GM20431 (cell line): ENCODE measurements around the gene GBE1.
"Not testable (repeated sequence)": the region's sequence is repeated elsewhere in the genome, so short reads cannot be mapped to it uniquely, and the experiment has no call there.

Experiments used
- in situ Hi-C: fragments of 300-500 bp; cut with MseI, MboI; formaldehyde crosslinking; loops from one replicate; pipeline ENCODE4 v1.15.0; 2020; ENCODE audit warnings: low sequenced_read_pairs; ENCODE audit not compliant: unreplicated experiment

GBE1 gene

DNA sequence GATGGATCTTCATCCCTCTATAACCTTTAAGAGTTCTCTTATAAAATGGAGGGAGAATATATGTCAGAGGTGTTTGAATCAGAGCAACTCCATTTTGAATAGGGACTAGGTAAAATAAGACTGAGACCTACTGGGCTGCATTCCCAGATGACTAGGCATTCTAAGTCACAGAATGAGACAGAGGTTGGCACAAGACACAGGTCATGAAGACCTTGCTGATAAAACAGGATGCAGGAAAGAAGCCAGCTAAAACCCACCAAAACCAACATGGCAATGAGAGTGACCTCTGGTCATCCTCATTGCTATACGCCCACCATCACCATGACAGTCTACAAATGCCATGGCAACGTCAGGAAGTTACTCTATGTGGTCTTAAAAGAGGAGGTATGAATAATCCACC is 211.0 kb downstream of the GBE1 start:
- in situ Hi-C loops, result no loop called here

DNA sequence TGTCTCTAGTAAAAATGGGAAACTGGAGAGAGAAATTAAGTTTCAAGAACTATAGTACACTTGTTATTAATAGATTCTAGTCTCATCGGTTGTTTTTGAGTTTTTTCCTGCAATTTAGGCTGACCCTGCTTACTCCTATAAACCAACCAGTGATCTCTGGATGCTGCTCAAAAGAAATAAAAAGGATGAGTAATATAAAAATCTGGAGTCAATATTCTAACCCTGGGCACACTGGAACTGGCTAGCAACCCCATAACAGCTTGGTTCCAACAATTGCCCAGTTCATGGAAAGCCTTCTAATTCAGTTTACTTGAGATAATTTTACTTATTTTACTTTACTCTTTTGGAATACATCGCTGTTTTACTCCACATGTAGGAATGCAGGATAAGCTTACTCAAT is 211.6 kb downstream of the GBE1 start:
- in situ Hi-C loops, result no loop called here

DNA sequence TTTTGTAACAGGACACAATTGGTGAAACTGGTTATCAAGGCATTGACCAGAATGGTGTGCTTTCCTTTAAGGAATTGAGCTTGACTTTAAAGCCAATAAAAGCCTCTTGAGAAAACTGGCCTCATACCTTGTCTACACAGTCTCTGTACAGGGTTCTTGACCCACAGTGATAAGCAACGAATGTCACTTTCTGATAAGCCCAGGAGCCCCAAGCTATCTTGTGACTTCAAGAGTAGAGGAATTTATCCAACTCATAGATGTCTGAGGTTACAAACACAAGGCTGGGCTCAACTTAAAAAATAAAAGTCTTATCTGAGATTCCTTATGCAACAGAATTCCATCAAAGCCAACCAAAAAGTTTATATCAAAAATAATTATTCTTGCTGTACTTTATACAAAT is 212.1 kb downstream of the GBE1 start:
- in situ Hi-C loops, result no loop called here

DNA sequence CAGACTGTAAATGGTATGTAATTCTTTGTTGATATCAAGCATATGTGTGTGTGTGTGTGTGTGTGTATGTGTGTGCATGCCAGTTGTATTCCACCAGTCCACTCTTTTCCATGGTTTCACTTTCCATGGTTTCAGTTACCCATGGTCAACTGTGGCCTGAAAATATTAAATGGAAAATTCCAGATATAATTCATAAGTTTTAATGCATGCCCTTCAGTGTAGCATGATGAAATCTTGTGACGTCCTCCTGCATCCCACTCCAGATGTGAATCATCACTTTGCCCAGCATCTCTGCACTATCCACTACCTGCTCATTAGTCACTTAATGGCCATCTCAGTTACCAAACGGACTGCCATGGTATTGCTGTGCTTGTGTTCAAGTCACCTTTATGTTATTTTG is 215.9 kb downstream of the GBE1 start:
- in situ Hi-C loops, result no loop called here

DNA sequence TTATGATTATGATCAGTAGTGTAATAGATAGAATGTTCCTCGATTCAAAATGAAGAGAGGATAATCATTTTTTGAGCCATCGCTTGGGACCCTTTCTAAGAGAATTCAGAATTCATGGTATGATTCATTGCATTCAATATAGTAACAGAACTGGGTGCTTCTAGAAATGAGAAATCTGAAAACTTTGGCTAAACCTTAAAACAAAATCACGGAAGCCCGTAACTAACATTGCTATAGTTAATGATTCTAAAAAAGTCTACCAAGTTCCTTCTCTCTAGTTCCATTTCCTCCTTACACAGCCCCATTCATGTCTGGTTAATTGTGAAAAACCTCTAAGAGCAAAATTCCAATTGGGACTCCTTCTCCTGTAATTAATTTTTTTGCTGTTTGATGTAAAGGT is 217.1 kb downstream of the GBE1 start:
- in situ Hi-C loops, result no loop called here

DNA sequence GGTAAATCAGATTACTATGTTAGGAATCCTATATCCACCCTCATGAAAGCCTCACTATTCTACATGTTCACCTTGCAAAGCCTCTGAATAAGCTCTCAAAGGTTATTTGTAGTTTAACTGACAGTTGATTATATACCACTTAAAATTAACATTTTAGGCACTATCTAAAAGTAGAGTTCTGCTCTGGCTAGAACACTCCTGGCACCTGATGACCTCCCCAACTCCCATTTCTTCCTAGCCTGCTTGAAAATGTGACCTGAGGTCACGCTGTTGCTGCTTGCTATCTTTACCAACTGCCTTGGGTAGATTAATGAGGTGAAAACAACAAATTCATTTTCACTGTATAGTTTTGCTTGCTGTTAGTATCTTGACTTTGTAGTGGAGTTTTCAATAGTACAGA is 220.7 kb downstream of the GBE1 start:
- in situ Hi-C loops, result no loop called here

DNA sequence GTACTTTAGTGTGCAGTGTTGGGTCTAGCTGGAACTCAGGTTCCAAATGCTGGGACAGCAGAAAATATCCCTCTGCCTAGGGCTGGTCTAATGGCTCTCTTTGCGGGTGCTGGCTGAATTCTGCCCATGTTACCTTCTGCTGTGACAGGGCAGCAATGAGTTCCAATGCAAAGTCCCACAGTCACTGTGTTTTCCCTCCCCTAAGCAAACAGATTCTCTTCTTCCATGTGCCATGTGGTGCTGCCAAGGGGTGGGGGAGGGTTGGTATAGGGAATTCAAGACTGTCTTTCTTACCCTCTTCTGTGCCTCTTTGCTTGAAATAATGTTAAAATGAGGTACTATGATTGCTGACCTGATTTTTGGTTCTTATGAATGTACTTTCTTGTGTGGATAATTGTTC is 229.6 kb downstream of the GBE1 start:
- in situ Hi-C loops, result no loop called here

DNA sequence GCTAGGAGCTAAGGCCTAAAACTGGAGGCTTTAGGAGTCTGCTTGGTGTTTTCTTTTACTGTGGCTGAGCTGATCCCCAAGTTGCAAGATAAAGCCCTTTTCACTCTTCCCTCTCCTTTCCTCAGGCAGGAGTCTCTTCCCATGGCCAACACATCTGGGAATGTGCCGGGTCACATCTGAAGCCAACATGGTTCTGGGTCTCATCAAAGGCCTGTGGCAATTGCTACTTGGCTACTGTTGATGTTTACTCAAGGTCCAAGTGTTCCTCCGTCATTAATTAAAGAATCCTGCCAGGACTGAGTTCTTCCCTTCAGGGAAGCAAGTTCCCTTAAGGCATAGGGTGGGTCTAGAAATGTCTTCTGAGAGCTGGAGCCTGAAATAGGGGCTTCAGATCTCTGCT is 230.2 kb downstream of the GBE1 start:
- in situ Hi-C loops, result no loop called here

DNA sequence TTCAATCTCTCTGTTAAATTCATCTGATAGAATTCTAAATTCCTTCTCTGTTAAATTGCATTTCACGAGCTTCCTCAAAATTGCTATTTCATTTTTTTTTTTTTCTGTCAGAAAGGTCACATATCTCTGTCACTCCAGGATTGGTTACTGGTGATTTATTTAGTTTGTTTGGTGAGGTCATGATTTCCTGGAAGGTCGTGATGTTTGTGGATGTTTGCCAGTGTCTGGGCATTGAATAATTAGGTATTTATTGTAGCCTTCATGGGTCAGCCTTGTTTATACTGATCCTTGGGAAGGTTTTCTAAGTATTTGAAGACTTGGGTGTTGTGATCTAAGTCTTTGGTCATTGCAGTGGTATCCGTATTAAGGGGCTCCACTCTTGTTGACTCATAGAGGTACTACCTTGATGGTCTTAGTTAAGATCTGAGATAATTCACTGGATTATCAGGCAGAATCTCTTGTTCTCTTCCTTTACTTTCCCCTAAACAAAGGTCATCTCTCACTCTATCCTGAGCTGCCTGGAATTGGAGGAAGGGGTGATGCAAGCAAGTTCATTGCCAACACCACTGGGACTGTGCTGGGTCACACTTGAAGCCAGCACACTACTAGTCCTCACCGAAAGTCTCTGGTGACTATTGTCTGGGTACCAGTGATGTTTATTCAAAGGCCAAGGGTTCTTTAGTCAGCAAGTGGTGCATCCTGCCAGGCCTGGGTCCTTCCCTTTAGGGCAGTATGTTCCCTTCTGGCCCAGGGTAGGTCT is 231.1 kb downstream of the GBE1 start:
- in situ Hi-C loops, result no loop called here

DNA sequence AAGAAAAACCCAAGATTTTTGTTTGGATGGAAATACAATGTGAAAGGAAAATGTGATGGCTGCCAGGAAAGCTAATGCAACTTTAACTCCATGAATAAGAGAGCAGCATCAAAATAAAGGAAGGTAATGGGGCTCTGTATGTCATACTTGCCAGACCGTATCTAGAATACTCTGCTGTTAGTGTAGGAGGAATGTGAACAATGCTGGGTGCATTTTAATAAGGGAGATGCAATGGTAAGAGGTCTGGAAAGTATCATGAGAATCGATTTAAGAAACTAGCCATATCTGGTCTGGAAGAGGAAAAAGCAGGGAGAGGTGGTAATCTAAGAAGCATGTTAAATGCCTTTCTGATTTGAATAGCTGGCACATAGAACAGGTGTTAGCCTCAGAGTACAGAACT is 239.6 kb downstream of the GBE1 start:
- in situ Hi-C loops, result no loop called here

DNA sequence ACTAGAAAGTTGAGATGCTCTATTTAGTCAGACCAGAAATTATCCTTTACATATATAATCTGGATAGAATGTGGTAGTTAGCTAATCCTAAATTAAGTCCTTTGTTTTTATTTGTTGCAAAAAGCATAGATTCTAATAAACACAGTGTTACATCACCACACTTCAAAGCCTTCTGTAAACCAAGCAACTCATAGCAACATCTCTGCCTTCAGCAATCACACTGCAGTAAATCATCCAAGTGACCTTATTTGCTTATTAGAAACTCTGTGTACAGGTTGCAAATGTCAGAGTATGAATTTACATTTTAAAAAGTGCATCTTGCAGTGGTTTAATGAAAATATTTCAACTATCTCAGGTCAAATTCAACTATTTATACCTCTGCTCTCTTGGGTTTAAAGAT is 242.5 kb downstream of the GBE1 start:
- in situ Hi-C loops, result no loop called here

DNA sequence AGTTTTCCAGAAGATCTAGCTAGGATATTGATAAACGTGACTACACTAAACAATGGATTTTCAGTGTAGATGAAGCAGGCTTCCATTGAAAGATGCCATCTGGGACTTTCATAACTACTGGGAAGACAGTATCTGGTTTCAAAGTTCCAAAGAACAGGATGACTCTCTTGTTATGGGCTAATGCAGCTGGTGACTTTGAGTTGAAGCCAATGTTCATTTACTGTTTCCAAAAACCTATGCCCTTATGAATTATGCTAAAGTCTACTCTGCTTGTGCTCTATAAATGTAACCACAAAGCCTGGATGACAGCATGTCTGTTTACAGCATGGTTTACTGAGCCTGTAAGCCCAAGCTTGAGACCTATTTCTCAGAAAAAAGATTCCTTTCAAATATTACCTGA is 245.4 kb downstream of the GBE1 start:
- in situ Hi-C loops, result no loop called here

DNA sequence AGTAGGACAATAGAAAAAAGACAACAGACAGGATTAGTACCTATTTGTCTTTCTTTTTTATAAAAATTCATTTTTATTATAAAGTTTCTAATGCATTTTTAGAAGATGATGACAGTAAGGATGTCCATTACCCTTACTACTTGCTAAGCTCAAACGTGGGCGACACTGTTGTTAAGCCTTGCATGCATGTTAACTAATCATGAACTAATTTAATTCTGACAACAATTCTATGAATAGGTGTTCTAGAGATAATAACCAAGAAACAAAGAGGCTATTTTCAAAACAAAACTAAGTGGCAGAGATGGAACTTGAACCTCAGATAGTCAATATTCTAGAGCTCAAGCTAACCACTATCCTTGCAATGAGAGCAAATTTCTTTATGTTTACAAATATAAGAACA is 247.9 kb downstream of the GBE1 start:
- in situ Hi-C loops, result no loop called here

DNA sequence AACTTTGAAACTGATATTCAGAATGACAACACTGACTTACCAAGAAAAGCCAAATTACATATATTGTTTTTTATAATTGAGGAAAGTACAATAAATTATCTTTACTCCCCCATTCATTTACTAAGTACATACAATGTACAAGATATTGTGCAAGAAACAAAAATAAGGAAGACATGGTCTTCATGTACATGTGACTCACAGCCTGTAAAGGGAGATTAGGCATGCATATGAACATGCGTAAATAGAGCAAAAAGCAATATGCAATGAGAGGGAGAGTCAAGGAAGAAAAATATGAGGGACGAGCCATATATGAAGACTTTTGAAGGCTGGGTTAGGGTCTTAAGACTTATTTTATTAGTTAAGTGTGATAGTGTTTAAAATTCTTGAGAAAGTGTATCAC is 258.4 kb downstream of the GBE1 start:
- in situ Hi-C loops, result no loop called here

DNA sequence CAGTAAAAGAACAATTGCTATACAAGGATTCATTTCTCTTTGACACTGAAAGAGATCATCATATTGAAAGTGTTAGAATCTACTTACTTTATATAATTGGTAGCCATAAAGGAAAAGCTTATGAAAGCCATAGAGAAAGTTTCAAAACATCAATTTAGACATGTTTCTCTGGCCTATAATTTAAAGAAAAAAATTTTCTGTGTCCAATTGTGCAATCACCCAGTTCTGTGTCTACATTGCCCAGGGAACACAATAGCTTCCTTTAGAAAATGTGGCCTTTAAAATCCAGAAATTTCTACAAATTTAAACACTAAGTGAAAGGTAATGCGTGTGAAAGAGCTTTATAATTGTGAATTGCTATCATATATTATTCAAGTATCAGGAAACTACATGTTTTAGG is 259.2 kb downstream of the GBE1 start:
- in situ Hi-C loops, result no loop called here

DNA sequence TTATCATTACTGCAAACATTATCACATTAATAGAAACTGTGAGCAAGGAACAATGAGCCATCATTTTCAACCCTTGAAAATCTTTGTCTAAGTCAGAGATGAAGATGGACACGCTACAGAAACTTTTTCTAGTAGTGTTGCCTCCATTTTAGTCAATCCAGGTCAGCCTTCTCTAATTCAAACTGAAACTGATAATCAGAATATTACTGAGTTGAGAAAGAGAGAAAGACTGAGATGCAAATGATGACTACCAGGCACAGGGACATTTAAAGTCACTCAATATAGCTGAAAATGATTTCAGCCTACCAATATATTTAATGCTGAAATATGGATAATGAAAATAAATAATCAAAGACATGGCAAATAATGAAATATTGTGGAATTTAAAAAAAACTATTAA is 261.4 kb downstream of the GBE1 start:
- in situ Hi-C loops, result no loop called here

DNA sequence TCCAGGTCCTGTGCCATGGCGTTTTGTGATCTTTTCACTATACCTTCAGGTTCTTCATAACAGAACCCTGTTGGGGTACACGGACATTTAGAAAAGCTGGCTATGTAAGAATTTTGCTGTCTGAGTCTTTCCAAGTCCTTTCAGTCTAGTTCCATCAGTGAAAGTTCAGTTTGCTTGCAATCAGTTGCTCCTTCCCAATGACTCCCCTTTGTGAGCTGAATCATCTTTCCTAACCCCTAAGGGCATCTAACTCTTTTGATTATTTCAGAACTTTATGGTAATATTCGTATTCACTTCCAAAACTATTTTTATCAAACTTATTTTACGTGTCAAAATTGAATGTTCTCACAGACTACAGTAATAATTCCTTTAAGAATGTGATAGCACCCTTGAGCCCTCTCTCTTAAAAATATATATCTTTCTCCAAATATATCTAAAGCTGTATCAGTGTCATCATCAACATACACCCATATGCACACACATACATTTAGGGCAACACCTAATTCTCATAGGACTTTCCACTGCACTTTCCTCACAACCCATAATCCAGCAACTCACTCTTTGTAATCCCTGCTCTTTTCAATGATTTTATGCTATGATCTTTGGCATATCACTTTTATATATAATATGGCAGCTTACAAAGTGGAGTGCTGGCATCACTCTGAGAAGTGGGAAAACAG is 263.7 kb downstream of the GBE1 start:
- in situ Hi-C loops, result no loop called here

DNA sequence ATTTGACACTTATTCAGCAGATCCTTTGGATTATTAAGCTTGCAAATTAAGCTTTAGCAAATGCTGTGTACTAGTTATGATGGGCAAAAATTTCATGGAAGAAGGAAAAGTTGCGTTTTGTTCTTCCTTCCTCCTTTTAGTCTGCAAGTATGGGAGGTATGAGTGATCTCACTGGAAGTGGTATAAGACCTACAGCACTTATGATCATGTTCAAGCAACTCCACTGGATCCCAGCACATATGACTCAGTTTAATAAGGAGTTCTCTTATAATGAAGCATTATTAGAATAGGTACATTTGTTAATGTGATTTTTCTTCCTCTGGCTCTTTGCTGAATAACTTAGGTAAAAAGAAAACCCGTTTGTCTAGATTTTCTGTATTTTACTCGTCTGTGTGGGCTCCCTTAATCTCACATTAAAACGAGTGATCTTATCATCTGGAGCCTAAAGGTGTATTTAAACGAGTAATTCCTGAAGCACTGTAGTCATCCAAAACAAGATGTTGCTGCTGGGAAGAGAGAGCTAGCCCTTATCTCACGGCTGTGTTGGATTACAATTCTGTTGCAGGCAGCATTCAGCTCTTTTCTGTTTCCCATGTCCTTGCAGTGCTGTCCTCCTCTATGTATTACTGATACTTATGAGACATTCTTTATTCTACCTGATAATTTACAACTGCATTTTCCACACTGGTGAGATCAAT is 264.9 kb downstream of the GBE1 start:
- in situ Hi-C loops, result no loop called here

DNA sequence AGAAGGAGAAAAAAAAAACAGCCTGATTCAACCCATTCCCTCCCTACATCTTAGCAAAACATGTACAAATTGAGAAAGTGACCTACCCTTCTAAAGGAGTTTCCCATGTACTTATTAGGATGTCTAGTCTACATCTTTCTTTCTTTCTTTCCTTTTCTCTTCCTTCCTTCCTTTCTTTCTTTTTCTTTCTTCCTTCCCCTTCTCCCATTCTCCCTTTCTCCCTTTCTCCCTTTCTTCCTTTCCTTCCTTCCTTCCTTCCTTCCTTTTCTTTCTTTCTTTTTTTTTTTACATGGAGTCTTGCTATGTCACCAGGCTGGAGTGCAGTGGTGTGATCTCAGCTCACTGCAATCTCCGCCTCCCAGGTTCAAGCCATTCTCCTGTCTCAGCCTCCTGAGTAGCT is 269.0 kb downstream of the GBE1 start:
- in situ Hi-C loops, result not testable (repeated sequence)

DNA sequence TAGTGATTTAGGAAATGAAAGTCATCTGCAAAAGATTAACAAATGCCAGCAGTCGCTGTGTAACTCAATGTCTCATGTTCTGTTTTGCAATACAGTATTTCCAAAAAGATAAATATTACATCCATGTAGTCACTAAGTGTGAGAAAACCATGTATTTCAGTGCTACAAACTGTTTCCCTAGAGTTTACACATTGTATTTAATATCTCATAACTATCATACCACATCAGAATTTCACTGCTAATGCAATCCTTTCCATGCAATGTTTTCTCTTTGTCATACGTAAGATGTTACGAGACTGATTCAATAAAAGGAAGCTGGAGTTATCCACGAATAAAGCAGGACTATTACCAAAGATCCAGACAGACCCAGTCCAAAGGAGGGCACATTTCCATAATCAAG is 269.4 kb downstream of the GBE1 start:
- in situ Hi-C loops, result no loop called here

DNA sequence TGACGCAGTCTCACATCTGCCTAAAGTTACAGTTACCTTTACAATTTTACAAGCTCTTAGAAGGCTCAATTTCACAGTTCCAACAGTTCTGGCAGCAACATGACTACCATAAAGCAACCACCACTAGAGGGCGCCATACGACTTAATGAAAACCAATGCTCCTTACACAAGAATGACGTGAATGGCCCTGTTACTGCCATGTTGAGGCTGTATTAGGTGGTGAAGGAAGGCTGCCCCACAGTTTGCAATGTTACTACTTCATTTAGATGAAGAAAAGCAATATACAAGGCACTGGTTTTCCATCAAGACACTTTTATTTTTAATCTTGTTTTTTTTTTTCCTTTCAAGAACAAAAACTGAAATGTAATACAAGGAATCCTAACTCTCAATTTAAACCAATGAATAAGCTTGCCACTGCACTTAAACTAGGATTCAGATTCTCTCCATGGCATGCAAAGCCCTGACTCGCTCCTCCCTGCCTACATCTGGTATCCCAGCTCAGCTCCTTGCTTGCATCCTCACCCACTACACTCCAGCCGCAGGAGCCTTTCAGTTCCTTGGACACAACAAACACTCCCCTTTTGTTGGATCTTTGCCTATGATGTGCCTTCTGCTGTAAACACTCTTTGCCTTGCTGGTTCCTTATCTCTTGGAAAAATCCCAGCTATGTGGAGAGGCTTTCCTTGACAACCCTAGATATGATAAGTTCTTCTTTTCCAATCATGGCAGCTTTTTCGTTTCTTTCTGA is 270.7 kb downstream of the GBE1 start:
- in situ Hi-C loops, result no loop called here
